GM10248 (cell line): Measurements from ENCODE around the gene RASD2.

Experiments used
- CTCF ChIA-PET: fragments of 300-600 bp; sonication (Branson Sonifier 250); formaldehyde crosslinking; extraction: SDS; loops from one replicate; lab custom pipeline; 2021; ENCODE audit warnings: antibody characterized with exemption; lab: Yijun Ruan, JAX
- POLR2A ChIA-PET: fragments of 350-650 bp; sonication (Branson Sonifier 250); formaldehyde crosslinking; extraction: SDS; loops from one replicate; lab custom pipeline; 2020; ENCODE audit warnings: antibody characterized with exemption; lab: Yijun Ruan, JAX
- DNase-seq: peaks from one replicate; pipeline ENCODE4 v3.0.0; 2012; ENCODE audit errors: extremely low spot score
- TF ChIP-seq, protein P1 (sequence below): IDR thresholded peaks from 2 replicates; pipeline ENCODE4 v1.5.1; 2012; ENCODE audit warnings: mild to moderate bottlenecking, low read depth; ENCODE audit errors: extremely low read depth, missing control alignments, control extremely low read depth

Gene RASD2

DNA sequence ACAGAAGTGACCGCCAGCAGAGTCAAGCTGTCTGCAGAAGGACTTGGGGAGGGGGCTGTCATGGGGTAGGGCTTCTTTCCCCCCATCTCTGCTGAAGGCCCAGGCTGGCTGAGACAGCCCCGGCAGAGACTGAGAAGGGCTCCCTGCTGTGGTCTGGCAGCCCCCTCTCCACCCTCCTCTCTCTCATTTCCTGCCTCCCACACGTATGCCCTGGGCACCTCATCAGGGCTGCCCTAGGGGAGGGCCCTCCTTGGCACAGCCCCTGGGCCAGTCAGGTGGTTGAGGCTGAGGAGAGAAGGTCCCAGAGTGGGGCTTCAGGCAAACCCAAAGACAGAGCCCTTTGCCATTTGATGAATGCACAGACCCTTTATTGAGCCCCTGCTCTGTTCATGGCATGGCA lies 3.6 kb downstream of the RASD2 start:
- no peak for DNase-seq
- TF ChIP-seq, protein P1, sequence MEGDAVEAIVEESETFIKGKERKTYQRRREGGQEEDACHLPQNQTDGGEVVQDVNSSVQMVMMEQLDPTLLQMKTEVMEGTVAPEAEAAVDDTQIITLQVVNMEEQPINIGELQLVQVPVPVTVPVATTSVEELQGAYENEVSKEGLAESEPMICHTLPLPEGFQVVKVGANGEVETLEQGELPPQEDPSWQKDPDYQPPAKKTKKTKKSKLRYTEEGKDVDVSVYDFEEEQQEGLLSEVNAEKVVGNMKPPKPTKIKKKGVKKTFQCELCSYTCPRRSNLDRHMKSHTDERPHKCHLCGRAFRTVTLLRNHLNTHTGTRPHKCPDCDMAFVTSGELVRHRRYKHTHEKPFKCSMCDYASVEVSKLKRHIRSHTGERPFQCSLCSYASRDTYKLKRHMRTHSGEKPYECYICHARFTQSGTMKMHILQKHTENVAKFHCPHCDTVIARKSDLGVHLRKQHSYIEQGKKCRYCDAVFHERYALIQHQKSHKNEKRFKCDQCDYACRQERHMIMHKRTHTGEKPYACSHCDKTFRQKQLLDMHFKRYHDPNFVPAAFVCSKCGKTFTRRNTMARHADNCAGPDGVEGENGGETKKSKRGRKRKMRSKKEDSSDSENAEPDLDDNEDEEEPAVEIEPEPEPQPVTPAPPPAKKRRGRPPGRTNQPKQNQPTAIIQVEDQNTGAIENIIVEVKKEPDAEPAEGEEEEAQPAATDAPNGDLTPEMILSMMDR: no peak
- ChIA-PET CTCF (no interaction called here), POLR2A (no interaction called here)

DNA sequence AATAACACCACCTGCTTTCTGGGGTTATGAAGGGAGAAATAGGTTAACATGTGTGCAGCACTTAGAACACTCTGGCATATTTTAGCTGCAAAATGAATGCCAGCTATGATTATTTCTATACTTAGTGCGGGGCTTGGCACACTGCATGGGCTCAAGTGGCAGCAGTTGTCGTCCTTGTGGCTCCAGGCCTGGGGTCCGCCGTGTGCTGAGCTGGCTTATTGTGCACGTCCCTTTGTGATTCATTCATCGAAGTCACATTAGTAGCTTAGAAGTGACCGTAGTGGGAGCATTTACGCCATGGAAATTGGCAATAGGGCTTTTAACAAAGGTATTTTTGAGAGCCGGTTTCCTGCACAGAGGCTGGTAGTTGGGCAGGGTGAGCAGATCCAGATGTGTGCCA lies 4.2 kb downstream of the RASD2 start:
- CTCF ChIA-PET: no interaction called here
- no peak for DNase-seq
- TF ChIP-seq, protein P1: no peak
- POLR2A ChIA-PET: no interaction called here

DNA sequence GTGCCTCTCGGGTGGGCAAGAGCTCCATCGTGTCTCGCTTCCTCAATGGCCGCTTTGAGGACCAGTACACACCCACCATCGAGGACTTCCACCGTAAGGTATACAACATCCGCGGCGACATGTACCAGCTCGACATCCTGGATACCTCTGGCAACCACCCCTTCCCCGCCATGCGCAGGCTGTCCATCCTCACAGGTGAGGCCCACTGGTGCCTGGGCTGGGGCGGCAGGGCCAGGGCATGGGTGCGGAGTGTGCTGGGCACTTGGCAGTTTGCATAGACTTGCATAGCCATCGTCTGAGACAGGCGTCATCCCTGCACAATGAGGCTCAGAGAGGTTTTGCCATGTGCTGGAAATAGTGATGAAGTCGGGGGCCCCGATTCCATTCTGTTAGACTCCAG lies 6.3 kb downstream of the RASD2 start:
- CTCF ChIA-PET: interaction anchor here (1.0 to 1.5 kb wide), 3 partner anchors 10 to 37 kb away, joined by 3 to 4 read pairs (median 4); no protein-coding TSS in a partner anchor
- POLR2A ChIA-PET: no interaction called here
- no peak for DNase-seq
- TF ChIP-seq, protein P1: no peak

DNA sequence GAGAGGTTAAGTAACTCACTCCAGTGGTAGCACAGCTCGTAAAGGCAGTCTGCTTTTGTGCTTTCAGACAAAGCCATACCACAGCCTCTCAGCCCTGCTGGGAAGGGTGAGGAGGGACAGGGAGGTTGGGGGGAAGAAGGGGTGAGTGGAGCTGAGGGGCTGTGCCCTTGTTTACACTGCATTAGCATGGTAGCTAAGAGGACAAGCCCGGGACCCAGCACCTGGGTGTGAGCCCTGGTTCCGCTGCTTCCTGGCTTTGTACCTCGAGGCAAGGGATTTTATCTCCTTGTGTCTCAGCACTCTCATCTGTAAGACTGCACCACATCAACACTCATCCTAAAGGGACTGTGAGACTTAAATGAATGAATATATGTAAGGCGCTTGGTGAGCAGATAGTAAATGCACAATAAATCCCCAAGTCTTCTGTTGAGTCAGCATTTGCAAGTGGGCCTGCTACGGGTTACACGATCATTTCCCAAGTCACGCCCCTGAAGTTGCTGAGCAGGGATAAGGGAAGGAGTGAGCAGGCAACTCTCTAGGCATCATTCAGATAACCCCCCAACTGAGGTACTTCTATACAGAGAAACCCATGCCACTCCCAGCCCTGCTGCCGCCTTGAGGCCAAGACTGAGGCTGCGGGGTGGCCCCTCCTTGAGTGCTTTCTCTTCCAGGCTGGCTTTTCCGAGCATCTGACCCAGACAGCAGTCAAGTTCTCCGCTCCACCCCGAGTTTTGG lies 7.5 kb downstream of the RASD2 start:
- TF ChIP-seq, protein P1: peak; percentile 6
- no peak for DNase-seq
- CTCF ChIA-PET: interaction anchor here (1.0 kb wide), 1 partner anchor 38 kb away, joined by 3 read pairs; no protein-coding TSS in a partner anchor
- POLR2A ChIA-PET: no interaction called here

DNA sequence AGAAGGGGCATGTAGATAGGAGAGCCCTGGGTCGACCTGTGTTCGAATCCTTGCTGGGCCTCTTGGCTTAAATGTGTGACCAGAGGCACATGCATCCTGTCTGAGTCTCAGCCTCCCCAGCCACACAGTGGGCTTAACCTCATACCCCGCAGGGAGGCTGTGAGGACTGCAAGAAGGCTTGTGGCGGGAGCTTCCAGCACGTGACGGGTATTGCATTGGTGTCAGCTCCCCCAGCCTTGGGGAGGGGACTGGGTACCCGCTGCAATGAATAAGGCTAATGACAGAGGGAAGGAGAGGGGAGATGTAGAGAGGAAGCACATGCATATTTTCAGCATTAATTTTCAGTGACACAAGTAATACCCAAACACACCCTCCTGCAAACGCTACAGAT lies 8.1 kb downstream of the RASD2 start:
- POLR2A ChIA-PET: no interaction called here
- no peak for DNase-seq
- TF ChIP-seq, protein P1: no peak
- CTCF ChIA-PET: no interaction called here

DNA sequence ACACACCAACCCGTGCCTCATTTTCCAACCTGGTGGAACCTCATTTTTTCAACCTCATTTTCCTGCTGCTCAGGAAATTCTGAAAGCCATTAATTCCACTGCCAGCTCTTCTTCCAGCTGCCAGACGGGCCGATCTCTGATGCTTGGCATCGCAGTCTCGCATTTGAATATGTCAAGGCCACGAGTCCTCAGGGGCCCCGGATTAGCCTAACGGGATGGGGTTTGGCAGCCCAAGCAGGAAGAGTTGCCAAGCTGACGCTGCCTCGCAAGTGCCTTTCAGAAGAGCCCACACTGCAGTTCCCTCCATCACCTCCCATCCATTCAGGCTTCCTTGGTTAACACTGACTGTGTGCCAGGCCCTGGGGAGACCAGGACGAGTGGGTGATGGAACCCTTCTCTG lies 8.7 kb downstream of the RASD2 start:
- POLR2A ChIA-PET: no interaction called here
- CTCF ChIA-PET: no interaction called here
- TF ChIP-seq, protein P1: no peak
- DNase-seq: no peak
